ENCODE measurements around the gene SPR. TPM values are rescaled to one million over a fixed set of nuclear protein-coding genes. Genes with fewer than 3 reads are reported as not detected.

The SPR gene
- total RNA-seq, 2 donors from 2014 or later, result 13.7 to 15.2 TPM

DNA sequence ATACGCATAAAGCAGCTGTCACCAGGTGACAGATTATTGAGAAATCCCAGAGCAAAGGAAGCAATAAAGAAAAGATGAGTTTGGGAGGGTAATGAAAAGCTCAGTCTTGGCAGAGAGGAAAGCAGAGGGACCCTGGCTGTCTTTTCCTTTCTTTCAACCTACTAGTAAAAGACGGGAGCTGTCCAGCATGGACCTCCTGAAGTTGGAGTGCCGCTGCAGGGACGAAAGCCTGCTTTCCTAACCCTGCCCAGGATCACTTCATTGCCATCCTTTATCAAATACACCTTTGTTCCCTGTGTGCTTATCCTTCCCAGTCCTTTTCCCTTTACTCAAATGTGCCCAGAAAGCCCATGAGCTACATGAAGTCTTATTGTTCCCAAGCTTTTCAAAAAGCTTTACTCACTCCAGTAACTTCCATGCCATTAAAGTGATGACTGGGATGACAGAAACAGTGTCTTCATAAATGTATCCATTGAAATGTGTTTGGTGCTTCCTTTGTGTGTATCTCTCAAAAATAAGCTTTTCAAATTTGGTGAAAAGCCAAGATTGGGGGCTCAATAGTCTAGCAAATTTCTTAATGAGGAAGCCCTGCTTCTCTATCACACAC is 3.7 kb upstream of the SPR start:
- no peak overlapping the region for H3K4me3 Mint-ChIP-seq

DNA sequence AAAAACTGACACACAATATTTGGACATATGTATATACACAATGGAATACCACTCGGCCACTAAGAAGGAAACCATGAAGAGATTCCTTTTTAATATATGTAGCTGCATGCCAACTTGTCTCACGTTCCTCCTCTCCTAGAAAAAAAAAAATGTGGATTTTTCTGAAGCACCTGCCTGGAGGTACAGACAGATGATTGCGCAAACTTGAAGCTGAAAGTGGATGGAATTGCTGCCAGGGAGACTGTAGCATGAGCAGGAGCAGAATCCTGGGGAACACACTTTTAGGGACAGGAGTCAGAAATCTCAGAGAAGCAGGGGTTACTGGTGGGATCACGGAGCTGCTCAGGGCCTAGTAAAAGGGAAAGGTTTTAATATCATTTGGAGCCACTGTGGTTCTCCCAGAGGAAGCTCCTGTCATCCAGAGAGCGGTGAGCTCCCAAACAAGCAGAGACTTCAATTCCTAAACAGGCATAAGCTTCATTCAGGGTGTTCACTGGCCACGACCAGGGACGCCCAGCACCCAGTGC is 640 bp upstream of the SPR start:
- Mint-ChIP-seq H3K4me3 (peak overlapping the region; percentile 62), H3K36me3 (ENCODE audit: low read depth) (no peaks in the 10 kb centered on the region), H3K27me3 (ENCODE audit: insufficient read depth) (peaks cover 54% of the 10 kb centered on the region), H3K4me1 (peaks cover 5% of the 10 kb centered on the region), H3K9me3 (no peaks in the 10 kb centered on the region), H3K27ac (no peak overlapping the region)
- no peak for DNase-seq
- peak overlapping the region; percentile 89 for H3K4me3 ChIP-seq (ENCODE audit: low read length)
- no peak overlapping the region for H3K27ac ChIP-seq (ENCODE audit: low read depth, low read length)
- no peaks in the 10 kb centered on the region for H3K36me3 ChIP-seq (ENCODE audit: control insufficient read depth, insufficient read depth, low read length)
- H3K27me3 ChIP-seq (ENCODE audit: control insufficient read depth, insufficient read depth, low read length, poor library complexity, severe bottlenecking), result peaks cover 58% of the 10 kb centered on the region
- H3K9me3 ChIP-seq (ENCODE audit: control insufficient read depth, low read length), result no peaks in the 10 kb centered on the region
- WGBS, 2 experiments (ENCODE audit: insufficient coverage in 1 of 2, insufficient read length in 1 of 2), result 48 to 58% methylated on average over 5 to 7 of the region's 7 CpGs
- no peak overlapping the region for H3K9ac ChIP-seq (ENCODE audit: extremely low read depth, low read length, poor library complexity, severe bottlenecking)
- no peaks in the 10 kb centered on the region for H3K4me1 ChIP-seq (ENCODE audit: control insufficient read depth, insufficient read depth, low read length)
- TF ChIP-seq, protein P1, sequence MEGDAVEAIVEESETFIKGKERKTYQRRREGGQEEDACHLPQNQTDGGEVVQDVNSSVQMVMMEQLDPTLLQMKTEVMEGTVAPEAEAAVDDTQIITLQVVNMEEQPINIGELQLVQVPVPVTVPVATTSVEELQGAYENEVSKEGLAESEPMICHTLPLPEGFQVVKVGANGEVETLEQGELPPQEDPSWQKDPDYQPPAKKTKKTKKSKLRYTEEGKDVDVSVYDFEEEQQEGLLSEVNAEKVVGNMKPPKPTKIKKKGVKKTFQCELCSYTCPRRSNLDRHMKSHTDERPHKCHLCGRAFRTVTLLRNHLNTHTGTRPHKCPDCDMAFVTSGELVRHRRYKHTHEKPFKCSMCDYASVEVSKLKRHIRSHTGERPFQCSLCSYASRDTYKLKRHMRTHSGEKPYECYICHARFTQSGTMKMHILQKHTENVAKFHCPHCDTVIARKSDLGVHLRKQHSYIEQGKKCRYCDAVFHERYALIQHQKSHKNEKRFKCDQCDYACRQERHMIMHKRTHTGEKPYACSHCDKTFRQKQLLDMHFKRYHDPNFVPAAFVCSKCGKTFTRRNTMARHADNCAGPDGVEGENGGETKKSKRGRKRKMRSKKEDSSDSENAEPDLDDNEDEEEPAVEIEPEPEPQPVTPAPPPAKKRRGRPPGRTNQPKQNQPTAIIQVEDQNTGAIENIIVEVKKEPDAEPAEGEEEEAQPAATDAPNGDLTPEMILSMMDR (conservative IDR thresholded peaks at IDR 0.05), result no peak

More for the DNA sequence above, 3.7 kb upstream of the SPR start:
- Histone ChIP-seq H3K4me1 (ENCODE audit: control insufficient read depth, insufficient read depth, low read length) (no peaks in the 10 kb centered on the region), H3K27me3 (ENCODE audit: control insufficient read depth, insufficient read depth, low read length, poor library complexity, severe bottlenecking) (peaks cover 66% of the 10 kb centered on the region), H3K4me3 (ENCODE audit: low read length) (no peak overlapping the region), H3K9ac (ENCODE audit: extremely low read depth, low read length, poor library complexity, severe bottlenecking) (no peak overlapping the region), H3K27ac (ENCODE audit: low read depth, low read length) (no peak overlapping the region), H3K9me3 (ENCODE audit: control insufficient read depth, low read length) (no peaks in the 10 kb centered on the region), H3K36me3 (ENCODE audit: control insufficient read depth, insufficient read depth, low read length) (no peaks in the 10 kb centered on the region)
- Mint-ChIP-seq H3K27ac (no peak overlapping the region), H3K4me1 (peaks cover 5% of the 10 kb centered on the region), H3K27me3 (ENCODE audit: insufficient read depth) (peaks cover 55% of the 10 kb centered on the region), H3K9me3 (no peaks in the 10 kb centered on the region), H3K36me3 (ENCODE audit: low read depth) (no peaks in the 10 kb centered on the region)
- TF ChIP-seq, protein P1 (conservative IDR thresholded peaks at IDR 0.05), result no peak
- peak; percentile 90 for DNase-seq
- 6 to 9% methylated on average over 3 to 4 of the region's 4 CpGs for WGBS, 2 experiments (ENCODE audit: insufficient coverage in 1 of 2, insufficient read length in 1 of 2)

DNA sequence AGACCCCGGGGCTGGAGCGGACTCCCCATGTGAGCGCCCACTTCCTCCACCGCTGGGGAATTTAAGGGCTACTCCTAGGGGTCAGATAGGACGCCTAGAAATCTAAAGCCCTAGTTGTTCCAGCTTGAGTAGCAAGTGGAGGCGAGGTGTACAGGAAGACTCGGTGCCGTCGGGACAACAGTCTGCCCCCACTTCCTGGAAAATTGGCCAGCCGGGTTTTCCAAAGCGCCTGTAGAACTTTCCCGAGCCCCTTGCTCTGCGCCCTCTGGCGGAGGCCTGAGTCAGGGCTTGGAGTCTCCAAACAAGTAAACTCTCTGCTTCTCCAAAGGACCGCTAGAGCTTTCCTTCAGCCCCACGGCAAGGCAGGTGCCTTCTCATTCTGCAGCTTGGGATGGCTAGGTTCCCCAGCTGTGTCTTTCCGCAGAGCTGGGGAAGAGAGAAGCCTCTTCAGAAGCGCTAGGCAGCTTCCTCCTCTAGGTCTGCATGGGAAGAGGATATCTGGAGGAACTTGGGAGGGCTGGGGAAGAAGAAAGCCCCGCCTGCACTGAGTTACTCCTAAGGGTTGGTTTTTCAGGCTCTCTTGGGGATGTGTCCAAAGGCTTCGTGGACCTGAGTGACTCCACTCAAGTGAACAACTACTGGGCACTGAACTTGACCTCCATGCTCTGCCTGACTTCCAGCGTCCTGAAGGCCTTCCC is 681 bp downstream of the SPR start:
- Histone ChIP-seq H3K9me3 (ENCODE audit: control insufficient read depth, low read length) (no peaks in the 10 kb centered on the region), H3K9ac (ENCODE audit: extremely low read depth, low read length, poor library complexity, severe bottlenecking) (no peak overlapping the region), H3K27ac (ENCODE audit: low read depth, low read length) (no peak overlapping the region), H3K4me3 (ENCODE audit: low read length) (peak overlapping the region; percentile 89), H3K36me3 (ENCODE audit: control insufficient read depth, insufficient read depth, low read length) (no peaks in the 10 kb centered on the region), H3K4me1 (ENCODE audit: control insufficient read depth, insufficient read depth, low read length) (no peaks in the 10 kb centered on the region), H3K27me3 (ENCODE audit: control insufficient read depth, insufficient read depth, low read length, poor library complexity, severe bottlenecking) (peaks cover 51% of the 10 kb centered on the region)
- Mint-ChIP-seq H3K27ac (no peak overlapping the region), H3K4me1 (peaks cover 5% of the 10 kb centered on the region), H3K36me3 (ENCODE audit: low read depth) (no peaks in the 10 kb centered on the region), H3K27me3 (ENCODE audit: insufficient read depth) (peaks cover 46% of the 10 kb centered on the region), H3K4me3 (peak overlapping the region; percentile 62), H3K9me3 (no peaks in the 10 kb centered on the region)
- WGBS, 2 experiments (ENCODE audit: insufficient coverage in 1 of 2, insufficient read length in 1 of 2), result 14% methylated on average over 13 to 21 of the region's 21 CpGs
- peak; percentile 97 for DNase-seq
- TF ChIP-seq, protein P1 (conservative IDR thresholded peaks at IDR 0.05), result peak; percentile 97
